NCI-H446 treated with DMSO at 0.1 percent for 48 hours (cell line): Measurements from ENCODE around the gene ORM1.
"Not testable (repeated sequence)": the region's sequence is repeated elsewhere in the genome, so short reads cannot be mapped to it uniquely, and the experiment has no call there.

Source experiments
- DNase-seq: peaks from one replicate; lab custom pipeline; 2025; lab: John Stamatoyannopoulos, UW

Gene ORM1

DNA sequence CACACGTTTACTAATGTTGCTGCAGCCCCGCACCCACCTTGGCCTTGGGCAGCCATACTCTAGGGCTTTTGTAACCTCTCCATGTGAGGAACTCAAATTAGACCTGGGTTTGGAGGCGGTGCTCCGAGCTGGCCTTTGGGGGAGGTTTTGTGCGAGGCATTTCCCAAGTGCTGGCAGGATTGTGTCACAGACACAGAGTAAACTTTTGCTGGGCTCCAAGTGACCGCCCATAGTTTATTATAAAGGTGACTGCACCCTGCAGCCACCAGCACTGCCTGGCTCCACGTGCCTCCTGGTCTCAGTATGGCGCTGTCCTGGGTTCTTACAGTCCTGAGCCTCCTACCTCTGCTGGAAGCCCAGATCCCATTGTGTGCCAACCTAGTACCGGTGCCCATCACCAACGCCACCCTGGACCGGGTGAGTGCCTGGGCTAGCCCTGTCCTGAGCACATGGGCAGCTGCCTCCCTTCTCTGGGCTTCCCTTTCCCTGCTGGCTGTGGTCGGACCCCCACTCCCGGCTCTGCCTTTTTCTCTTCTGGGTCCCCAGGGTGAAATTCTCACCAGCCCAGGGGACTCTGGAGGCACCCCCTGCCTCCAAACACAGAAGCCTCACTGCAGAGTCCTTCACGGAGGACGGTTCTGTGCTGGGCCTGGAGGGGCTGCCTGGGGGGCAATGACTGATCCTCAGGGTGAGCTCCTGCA, at the start of gene ORM1:
Gene ORM1 (plus strand): TSS at position 268 of the 701 bp plus-strand sequence. CDS start 36 bp downstream, at position 304.
- DNase-seq = not testable (repeated sequence)

DNA sequence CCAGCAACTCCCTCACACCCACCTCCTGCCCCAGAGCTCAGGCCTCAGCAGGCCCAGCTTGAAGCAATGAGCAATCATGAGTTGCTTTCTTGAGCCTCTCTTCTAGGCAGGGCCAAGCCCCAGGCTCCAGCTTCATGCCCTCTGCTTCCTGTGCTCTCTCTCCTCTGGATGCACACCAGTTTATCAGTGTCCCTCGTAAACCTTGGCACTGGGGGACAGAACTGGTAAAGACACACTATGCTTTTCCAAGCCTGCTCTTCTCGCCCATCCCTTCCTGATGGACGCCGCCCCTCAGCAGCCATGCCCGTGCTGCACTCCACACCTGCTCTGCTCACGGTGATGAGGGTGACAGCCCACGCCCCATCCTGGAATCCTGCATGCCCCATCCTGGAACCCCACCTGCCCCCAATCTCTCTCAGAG, 49.4 kb upstream of the ORM1 start:
- no peak for DNase-seq

DNA sequence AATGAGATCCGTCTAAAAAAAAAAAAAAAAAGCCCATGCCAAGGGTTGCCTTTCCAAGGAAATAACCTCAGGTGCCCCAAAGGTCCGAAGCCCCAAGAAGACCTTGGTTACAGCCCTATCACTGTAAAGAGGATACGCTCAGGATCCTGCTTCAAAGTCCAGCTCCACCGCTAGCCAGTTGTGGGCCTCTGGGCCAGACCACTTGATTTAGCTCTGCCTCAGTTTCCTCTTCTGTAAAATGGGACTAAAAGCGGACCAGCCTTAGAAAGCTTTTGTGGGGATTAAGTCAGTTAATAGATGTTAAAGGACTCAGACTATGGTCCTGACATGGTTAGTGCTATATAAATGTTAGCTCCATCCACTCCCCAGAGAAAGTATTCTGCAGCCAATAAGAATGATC, 48.7 kb upstream of the ORM1 start:
- no peak for DNase-seq

DNA sequence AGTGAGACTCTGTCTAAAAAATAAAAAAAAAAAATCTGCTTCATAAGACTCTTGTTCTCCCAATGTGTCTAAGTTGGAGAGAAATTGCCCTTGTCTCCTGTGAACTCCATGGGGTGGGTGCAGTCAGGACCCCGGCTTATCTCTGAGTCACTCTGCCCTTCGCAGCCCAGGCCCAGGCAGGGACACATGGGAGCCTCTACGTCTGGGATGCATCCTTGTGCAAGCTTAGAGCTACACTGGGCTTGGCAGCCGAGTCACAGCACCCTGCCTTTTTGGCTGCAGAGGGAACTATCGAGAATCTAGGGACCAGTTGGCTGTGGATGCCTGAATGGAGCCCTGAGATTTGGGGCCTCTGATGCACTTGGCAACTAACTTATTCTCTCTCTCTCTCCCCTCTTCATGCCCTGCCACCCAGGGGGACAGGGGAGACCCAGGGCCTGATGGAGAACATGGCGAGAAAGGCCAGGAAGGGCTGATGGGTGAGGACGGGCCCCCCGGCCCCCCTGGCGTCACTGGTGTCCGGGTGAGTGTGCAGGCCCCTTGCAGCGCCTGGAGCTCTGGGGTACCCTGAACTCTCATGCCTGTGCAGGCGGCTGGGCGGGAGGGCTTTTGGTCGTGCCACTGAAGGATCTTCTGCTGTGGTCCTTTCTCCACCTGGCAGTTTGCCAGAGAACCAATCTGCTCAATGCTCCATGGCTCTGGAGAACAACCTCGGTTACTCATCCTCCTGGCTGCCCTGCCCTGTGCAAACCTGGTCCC, 47.5 kb upstream of the ORM1 start:
- DNase-seq = peak; percentile 15

DNA sequence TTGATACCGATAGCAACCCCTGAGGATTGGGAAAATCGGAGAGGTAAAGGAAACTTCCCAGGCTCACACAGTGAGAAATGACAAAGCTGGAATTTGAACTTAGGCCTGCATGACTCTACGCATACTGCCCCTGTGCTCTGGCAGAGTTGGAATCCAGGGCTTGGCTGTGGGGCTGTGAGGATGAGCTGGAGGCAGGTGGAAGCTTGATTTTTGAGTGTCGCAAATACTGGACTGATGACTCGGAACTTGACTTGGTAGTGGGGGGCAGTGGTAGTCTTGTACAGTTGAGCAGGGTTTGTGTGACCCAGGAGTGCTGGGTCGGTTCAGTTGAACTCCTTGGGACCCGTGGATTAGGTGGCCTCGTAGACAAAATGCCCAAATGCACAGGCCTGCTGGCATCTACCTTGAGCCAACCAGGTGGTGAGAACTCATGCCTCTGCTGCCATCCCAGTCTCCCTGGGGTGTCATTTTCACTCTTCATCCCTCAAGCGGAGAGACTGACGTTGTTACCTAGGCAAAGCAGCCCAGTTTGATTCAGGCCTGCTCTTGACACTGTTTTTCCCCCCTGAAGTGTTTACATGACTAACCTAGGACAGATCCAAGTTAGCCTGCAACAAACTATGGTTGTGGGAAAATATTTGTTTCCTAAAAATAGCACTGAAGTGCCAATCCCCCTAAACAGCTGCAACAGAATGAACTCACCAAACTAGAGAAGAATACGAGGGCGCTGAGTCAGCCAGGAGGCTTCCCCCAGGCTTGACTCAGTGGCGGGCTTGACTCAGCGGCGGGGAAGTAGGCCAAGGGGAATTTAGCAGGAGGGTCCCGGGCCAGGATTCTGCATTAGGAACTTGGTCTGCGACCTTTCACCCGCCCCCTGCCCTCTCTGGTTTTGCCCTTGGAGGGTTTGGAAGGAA, 45.7 kb upstream of the ORM1 start:
- no peak for DNase-seq

DNA sequence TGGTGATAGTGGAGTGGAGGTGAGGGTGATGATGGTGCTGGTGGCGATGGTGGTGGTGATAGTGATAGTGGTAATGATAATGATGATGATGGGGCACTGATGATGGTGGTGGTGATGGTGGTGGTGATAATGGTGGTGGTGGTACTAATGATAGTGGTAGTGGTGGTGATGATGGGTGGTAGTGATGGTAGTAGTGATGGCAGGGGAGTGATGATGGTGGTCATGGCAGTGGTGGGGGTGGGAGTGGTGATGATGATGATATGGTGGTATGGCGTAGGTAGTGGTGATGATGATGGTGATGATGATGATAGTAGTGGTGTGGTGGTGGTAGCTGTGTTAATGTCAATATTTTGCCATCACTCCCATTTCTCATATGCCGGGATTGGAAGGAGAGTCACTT, 44.5 kb upstream of the ORM1 start:
- no peak for DNase-seq

DNA sequence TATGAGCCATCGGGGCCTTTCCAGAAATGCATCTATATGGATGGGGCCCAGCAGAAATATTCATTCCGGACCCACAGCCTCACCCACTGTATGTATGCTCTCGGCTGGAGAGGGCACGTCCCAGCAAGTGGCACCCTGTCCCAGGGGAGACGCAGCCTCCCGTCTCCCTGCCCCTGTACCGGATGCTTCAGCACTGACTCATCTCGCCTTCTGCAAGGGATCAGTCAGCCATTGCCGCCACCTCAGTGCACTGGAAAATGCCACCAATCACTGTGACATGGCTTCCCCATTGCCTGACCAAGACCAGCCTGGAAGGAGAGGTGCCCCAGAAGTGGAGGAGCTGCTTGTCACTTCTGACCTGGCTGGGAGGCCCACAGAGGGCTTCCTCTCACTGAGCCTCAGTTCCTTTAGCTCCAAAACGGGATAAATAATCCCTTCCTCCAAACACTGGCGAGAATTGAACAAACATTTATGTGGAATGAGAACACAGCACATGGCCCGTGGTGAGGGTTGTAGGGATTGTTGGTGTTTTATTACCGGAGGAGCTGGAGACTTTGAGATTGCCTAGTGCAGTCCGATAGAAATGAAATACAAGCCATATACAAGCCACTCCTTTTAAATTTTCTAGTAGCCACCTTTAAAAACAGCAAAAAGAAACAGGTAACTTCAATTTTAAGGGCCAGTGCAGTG, 43.9 kb upstream of the ORM1 start:
- DNase-seq = no peak

DNA sequence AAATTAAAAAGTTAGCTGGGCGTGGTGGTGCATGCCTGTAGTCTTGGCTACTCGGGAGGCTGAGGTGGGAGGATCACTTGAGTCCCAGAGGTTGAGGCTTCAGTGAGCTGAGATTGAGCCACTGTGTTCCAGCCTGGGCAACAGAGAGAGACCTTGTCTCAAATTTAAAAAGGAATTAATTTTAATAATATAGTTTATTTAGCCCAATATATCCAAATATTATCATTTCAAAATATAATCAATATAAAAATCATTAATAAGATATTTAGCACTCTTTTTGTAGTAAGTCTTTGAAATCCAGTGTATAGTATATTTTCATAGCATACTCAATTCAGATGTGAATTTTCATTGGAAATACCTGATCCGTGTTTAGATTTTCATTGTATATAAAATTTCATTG, 43.2 kb upstream of the ORM1 start:
- DNase-seq = no peak

DNA sequence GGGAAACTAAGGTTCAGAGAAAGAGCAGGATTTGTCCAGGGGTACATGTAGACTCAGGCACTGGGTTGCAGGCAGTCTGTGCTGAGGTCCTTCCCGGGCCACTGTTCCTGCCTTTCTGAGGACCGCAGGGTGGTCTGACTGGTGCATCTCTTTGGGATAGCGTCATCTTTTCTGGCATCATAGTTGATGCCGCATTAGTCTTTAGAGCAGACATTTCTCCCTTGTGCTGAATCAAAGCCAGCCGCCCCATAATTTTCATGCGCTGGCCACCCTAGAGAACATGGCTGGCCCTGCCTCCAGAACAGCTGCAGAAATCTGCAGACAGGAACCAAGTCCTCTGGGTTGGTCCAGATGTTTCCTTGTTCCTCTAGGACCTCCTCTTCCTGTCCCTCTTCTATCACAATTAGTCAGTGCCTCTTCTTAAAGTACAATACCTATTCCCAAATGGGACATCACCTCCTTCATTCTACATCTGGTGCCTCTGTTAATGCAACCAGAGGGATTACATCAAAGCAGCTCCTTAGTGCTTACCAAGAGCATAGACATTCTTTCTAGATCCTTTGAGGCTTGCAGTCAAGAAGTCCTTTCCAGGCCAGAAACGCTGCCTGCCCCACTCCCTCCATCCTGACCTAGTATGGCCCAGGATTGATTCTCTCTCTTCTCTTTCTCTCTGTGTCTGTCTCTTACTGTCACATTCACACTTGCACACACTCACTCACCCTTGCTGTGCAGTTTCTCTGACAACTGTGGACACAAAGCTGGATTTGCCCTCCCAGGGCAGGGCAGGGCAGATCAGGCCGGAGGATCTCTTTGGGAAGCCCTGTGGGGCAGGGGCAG, 42.0 kb upstream of the ORM1 start:
- DNase-seq = no peak

DNA sequence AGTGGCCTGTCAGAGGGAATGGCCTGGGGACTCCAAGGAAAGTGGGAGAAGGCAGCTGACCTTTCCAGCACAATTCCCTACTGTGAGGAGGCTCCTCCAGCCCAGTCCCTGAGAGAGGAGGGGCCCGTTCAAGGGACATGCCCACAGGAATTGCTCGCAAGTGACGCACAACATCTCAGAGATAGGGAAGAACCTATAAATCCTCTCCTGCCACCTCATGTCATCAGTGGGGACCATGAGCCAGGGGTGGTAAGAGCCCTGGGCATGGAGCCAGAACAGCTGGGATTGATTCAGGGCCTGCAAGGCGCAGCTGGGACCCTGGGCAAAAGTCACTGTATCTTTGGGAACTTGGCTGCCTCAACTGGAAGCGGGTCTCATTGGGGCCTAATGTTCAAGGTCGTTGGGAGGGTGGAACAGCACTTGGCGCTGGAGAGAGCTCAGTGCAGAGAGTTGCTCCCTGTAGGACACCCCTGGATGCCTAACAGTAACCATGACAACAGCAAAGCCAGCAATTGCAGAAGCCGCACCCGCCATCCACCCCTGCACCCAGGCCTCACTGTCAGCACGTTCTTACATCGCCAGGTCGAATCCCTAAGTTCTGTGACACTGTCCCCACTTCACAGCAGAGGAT, 41.3 kb upstream of the ORM1 start:
- no peak for DNase-seq

DNA sequence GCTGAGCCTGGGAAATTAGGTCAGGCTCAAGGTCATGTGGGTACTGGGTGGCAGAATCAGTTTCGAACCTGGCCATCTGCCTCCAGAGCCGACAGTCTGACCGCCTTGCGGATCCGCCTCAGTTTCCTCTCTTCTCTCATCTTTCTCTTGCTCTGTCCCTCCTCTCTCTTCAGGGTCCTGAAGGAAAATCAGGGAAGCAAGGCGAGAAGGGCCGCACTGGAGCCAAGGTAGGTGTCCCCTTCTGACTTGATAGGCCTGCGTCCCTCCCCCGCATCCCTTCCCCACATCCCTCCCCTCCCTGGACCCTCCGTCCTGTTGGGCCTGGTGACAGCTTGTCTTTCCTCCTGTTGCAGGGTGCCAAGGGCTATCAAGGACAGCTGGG, 40.8 kb upstream of the ORM1 start:
- DNase-seq = no peak

DNA sequence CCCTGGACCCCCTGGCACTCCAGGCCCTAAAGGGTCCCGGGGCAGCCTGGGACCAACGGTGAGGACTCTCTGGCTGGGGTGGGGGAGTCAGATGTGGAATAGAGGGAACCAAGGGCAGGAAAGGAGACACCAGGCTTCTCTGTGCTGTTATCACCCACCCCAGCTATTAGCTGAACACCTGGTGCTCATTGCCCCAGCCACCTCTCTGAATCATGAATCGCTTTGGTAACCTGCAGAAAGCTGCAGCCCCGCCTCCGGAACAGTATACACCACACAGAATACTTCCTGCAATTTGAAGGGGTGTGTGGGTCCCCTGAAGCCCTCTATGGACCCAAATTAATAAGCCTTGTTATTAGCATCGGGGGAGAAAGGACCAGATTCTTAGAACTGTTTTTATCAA, 40.4 kb upstream of the ORM1 start:
- no peak for DNase-seq

DNA sequence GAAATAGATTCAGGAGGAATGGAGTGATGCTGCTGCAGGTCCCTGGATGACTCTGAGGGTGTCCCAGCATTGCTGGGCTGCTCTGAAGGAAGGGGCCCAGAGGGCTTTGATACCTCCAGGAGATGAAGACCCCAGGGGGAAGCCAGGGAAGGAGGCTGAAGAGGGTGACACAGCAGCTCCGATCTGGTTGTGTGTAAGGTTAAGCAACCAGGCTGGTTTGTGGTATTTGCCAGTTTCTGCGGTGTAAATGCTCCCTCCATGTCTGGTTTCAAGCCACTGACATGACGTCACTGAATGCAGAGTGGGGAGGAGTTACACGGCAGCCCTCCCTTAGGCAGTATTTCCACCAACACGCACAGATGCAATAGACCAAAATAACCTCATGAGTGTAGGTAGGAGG, 40.0 kb upstream of the ORM1 start:
- no peak for DNase-seq

DNA sequence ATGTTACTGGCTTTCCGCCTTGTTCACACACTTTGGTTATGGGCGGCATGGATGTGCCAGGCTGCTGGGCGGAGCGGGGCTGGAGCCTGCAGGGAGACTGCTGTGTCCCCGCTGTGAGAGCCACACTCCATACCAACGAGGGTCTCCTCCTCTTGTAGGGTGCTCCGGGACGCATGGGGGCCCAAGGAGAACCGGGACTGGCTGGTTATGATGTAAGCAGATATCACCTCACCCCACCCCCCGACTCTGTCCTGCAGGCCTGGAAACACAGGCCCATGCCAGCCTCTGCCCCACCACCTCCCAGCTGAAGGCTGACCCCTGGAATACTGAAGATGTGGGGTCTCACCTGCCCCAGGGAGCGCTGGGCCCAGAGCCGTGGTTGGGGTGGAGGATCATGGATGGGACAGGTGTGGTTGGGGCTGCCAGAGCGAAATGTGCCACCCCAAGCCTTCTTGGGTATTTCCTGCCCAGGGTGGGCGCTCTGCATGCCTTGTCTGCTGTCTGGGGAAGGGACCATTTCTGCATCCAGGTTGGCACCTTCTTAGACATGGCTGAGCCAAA, 39.3 kb upstream of the ORM1 start:
- DNase-seq = no peak

DNA sequence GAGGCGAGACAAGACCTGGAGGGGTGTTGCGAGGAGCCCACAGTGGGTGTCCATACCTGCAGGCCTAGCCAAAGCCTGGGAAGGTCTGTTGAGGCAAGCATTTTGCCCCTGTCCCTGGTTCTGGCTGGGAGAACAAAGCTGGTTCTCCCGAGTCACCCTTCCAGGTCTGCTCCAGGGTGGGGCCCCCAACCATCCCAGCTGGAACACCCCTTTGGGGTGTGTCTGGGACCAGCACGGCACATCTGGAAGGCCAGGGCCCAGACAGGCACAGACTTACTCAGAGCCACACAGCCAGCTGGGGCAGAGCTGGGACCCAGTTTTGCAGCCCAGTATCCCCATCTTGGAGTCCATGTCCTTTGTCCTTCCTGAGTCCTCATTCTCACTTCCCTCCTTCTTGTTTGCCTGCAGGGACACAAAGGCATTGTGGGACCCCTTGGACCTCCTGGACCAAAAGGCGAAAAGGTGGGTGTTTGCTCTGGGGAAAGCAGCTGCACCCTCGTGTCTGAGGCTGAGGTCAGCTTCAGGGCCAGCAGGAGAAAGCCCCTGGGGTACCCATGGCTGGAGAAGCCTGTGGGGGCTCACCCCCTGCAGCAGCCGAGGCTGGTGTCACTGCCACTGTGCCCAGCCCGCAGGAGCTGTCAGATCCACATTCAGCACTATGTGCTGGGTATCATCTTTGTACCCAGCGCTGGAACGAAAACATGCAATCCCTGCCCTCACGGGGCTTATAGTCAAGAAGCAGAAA, 38.4 kb upstream of the ORM1 start:
- no peak for DNase-seq

DNA sequence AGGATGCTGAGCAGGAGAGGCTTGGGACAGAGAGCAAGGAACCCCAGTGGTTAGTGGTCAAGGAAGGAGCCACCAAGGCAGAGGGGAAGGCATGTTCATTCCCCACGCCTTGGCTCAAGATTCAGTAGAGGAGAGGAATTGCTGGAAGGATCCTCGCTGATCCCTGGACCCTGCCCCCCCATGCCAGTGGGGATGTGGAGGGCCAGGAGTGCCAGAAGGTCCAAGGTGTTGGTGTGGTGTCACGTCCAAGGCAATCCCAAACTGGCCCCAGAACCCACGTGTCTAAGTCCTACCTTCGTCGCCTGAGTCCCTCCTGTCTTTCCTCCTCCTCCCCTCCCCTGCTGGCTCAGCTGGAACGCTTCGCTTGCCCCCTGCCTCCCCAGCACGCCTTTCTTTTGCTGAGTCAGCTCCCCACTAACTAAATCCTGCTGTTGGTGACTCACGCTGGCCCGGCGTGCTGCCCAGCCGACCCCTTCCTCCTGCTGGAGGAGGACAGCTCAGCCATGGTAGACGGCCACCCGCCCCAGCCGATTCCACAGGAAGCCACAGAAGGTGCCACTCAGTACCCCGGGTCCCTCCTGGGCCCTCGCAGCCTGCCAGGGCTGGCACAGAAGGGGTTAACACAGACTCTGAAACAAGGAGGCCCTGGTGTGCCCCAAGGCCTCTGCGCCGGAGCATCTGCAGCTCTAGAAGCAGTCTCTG, 37.6 kb upstream of the ORM1 start:
- DNase-seq = no peak

DNA sequence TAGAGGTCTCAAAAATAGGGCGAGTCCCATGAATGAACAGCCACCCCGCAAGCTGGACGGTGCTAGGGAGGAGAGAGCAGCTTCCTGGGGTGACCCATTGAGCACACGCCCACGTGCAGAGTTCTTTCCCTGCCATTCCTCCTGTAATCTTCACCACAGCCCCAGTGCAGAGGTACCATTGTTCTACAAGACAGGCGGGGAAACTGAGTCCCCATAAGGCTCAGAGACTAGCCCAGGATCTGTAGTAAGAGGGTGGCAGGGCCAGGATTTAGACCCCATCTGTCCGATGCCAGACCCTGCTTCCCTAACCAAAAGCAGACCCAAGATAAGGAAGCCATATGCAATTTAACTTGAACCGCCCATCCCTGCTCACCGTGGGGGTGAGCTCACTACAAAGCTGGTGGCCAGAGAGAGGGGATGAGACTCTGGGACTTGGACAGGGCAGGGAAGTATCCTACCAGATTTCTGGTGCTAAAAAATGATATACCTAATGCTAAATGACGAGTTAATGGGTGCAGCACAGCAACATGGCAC, 36.7 kb upstream of the ORM1 start:
- no peak for DNase-seq

DNA sequence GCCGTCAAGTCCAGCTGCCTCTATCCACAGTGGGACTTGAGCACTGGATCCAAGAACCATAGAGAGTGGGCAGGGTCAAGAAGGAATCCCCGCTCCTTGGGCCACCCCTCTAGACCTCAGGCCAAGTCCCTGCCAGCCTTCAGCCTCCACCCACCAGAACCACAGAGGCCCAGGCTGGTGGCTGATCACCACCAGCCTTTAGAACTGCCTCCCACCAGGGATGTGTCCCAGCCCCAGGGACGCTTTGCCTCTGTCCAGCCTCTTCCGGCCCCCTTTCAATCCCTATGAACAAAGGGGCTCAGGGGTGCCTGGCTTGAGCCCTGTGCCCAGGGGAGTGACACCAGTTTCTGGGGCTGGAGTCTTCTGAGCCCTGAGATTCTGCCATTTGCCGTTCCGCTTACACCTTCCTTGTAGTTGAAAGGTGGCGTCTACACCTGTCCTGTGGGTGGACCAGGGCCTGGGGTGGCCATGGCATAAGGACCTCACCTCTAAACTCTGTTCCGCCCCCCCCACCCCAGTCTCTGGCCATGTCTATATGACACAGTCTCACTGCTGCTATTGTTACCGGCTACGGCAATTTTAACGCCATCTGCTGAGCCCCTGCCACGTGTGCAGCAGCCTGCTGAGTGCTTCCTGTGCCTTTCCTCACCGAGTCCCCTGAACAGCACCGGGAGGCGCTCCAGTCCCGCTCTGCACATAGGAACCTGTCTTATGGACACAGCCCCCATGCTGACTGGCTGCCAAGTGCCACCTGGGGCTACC, 35.7 kb upstream of the ORM1 start:
- DNase-seq = no peak
